Mesothelial cell of epicardium (in vitro differentiated cells): ENCODE data around the gene ZNF710. TPM values are rescaled to one million over a fixed set of nuclear protein-coding genes. Genes with fewer than 3 reads are reported as not detected.

Experiments
- DNase-seq, 2 experiments: peaks; one replicate each; pipeline ENCODE4 v3.0.0; 2021; ENCODE audit warnings: low spot score in 2 of 2; ENCODE audit not compliant: unreplicated experiment in 2 of 2
- H3K27ac Mint-ChIP-seq: 2 replicates; pipeline ENCODE4 v1.8.0; 2021; ENCODE audit warnings: mixed read lengths
- H3K27me3 Mint-ChIP-seq: 2 replicates; pipeline ENCODE4 v1.8.0; 2021; ENCODE audit warnings: low read depth, mixed read lengths
- H3K36me3 Mint-ChIP-seq: 2 replicates; pipeline ENCODE4 v1.8.0; 2021; ENCODE audit warnings: mixed read lengths
- H3K4me1 Mint-ChIP-seq: 2 replicates; pipeline ENCODE4 v1.8.0; 2021; ENCODE audit warnings: mixed read lengths
- H3K4me3 Mint-ChIP-seq: 2 replicates; pipeline ENCODE4 v1.8.0; 2021; ENCODE audit warnings: mild to moderate bottlenecking, moderate library complexity, mixed read lengths
- H3K9me3 Mint-ChIP-seq: 2 replicates; pipeline ENCODE4 v1.8.0; 2021; ENCODE audit warnings: mixed read lengths
- microRNA-seq: library from miRNA; unstranded; fragments of <30 nt; microRNA quantifications from one replicate; pipeline ENCODE4 v1.2.0, GENCODE V29; 2021; ENCODE audit warnings: inconsistent platforms, mixed read lengths
- total RNA-seq: library from RNA; stranded (reverse); gene quantifications from 3 replicates; pipeline ENCODE4 v1.2.1, GENCODE V29; 2021
- TF ChIP-seq, protein P1 (sequence below): fragments of 200-600 bp; sonication (generic); IDR thresholded peaks from one replicate; pipeline ENCODE4 v1.5.0; 2021; ENCODE audit warnings: antibody characterized with exemption; ENCODE audit not compliant: unreplicated experiment

ZNF710 gene
- total RNA-seq, 1 donor from 2014 or later, result 30.4 TPM

DNA sequence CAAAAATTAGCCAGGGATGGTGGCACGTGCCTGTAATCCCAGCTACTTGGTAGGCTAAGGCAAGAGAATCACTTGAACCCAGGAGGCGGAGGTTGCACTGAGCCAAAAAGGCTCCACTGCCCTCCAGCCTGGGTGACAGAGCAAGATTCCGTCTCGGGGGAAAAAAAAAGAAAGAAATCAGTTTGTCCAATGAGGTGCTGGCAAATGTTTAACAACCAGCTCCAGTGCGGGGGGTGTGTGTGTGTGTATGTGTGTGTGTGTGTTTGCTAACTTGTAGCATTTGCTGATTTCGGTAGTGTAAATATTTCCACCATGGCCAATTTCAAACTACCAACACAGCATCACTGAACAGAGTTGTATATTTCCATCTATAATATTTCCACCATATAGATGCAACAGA lies 124.9 kb downstream of the ZNF710 start:
- no peak overlapping the region for H3K27ac Mint-ChIP-seq
- H3K4me1 Mint-ChIP-seq, result peaks cover 7% of the 10 kb centered on the region

DNA sequence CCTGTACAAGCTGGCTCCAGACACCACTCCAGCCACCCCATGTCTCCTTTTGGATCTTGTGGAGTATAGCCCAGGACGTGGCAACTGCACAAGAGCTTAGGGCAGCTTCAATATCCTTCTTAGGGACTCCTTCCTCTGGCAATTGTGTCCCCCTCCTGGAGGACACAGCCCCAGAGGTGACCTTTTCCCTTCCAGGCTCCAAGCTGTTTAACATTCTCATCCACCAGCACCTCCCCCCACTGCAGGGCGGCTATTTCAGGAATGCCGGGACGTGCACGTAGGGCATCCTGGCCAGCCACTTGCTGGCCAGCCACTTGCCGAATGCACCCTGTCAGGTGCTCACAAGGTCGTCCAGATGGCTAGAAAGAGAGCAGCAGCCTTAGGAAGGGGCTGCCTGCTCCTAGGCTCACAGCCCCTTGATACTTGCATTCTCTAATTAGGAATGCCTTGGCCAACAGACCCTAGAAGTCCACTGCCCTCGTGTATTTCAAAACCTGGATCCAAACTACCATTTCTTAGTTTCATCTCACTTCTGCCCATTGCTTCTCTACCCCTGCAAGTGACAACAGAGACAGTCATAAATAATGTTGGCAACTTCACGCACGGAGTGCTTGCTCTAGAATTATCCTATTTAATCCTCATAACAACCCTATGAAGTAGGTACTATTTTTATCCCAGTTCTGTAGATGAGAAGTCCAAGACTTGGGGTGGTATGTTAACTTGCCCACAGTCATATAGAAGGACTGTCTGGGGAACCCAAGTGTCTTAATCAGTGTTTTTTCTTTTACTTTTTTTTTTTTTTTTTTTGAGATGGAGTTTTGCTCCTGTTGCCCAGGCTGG lies 125.7 kb downstream of the ZNF710 start:
- TF ChIP-seq, protein P1, sequence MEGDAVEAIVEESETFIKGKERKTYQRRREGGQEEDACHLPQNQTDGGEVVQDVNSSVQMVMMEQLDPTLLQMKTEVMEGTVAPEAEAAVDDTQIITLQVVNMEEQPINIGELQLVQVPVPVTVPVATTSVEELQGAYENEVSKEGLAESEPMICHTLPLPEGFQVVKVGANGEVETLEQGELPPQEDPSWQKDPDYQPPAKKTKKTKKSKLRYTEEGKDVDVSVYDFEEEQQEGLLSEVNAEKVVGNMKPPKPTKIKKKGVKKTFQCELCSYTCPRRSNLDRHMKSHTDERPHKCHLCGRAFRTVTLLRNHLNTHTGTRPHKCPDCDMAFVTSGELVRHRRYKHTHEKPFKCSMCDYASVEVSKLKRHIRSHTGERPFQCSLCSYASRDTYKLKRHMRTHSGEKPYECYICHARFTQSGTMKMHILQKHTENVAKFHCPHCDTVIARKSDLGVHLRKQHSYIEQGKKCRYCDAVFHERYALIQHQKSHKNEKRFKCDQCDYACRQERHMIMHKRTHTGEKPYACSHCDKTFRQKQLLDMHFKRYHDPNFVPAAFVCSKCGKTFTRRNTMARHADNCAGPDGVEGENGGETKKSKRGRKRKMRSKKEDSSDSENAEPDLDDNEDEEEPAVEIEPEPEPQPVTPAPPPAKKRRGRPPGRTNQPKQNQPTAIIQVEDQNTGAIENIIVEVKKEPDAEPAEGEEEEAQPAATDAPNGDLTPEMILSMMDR, result no peak
- peaks cover under 1% of the 10 kb centered on the region for H3K9me3 Mint-ChIP-seq
- H3K36me3 Mint-ChIP-seq, result no peaks in the 10 kb centered on the region
- H3K27me3 Mint-ChIP-seq, result no peaks in the 10 kb centered on the region
- no peak for DNase-seq
- H3K4me1 Mint-ChIP-seq, result peaks cover 7% of the 10 kb centered on the region
- H3K4me3 Mint-ChIP-seq, result no peak overlapping the region
- H3K27ac Mint-ChIP-seq, result no peak overlapping the region

More for the DNA sequence above, 124.9 kb downstream of the ZNF710 start:
- Mint-ChIP-seq H3K36me3 (no peaks in the 10 kb centered on the region), H3K4me3 (no peak overlapping the region), H3K9me3 (no peaks in the 10 kb centered on the region), H3K27me3 (no peaks in the 10 kb centered on the region)
- TF ChIP-seq, protein P1, result no peak
- no peak for DNase-seq

DNA sequence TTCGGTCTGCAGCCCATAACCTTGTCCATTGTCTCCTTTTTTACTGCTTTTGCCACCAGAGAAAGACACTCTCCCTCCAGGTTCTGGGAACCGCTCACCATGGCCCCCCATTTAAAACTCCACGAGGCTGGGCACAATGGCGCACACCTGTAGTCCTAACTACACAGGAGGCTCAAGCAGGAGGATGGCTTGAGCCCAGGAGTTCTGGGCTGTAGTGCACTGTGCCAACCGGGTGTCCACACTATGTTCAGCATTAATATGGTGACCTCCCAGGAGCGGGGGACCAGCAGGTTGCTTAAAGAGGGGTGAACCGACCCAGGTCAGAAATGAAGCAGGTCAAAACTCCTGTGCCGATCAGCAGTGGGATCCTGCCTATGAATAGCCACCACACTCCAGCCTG lies 129.2 kb downstream of the ZNF710 start:
- no peak overlapping the region for H3K4me3 Mint-ChIP-seq
- TF ChIP-seq, protein P1, result no peak
- peaks cover 3% of the 10 kb centered on the region for H3K9me3 Mint-ChIP-seq
- H3K27me3 Mint-ChIP-seq, result peaks cover 4% of the 10 kb centered on the region
- no peak overlapping the region for H3K27ac Mint-ChIP-seq
- no peak for DNase-seq
- no peaks in the 10 kb centered on the region for H3K36me3 Mint-ChIP-seq
- H3K4me1 Mint-ChIP-seq, result peaks cover 7% of the 10 kb centered on the region

Small RNAs within 50 kb of the gene (microRNA-seq; reads per million reads assigned to microRNA genes)
- 2.9 reads per million, percentile 3 among the genes with 10 or more reads in this experiment for gene MIR3174

Other genes starting within 250 kb of the ZNF710 start
- 0.29 TPM in 1 of 3 replicates, not detected in the others for gene MESP2, start 225.0 kb upstream of the ZNF710 start, total RNA-seq
- 12.5 to 16.3 TPM (median 15.8 TPM) in 3 replicates for gene ANPEP, start 186.5 kb upstream of the ZNF710 start, total RNA-seq
- gene AP3S2, start 107.3 kb upstream of the ZNF710 start, total RNA-seq, result 25.3 to 28.3 TPM (median 26.5 TPM) in 3 replicates
- gene ARPIN, start 88.4 kb upstream of the ZNF710 start, total RNA-seq, result 26.4 to 29.2 TPM (median 26.4 TPM) in 3 replicates
- gene IDH2, start 101.1 kb downstream of the ZNF710 start, total RNA-seq, result 126 to 132 TPM (median 127 TPM) in 3 replicates
- 32.3 to 37.7 TPM (median 35.4 TPM) in 3 replicates for gene SEMA4B, start 200.0 kb downstream of the ZNF710 start, total RNA-seq
- 16.9 to 18.1 TPM (median 17.6 TPM) in 3 replicates for gene CIB1, start 232.6 kb downstream of the ZNF710 start, total RNA-seq
- 8.0 to 9.2 TPM (median 8.4 TPM) in 3 replicates for gene GDPGP1, start 232.9 kb downstream of the ZNF710 start, total RNA-seq
- 0.33 to 0.77 TPM (median 0.47 TPM) in 3 replicates for gene TTLL13, start 248.2 kb downstream of the ZNF710 start, total RNA-seq